Stimulated activated CD8-positive, alpha-beta memory T cell treated with anti-CD3 and anti-CD28 coated beads, Interleukin-7, amount 100 ng/mL, for 4 hours (primary cell): ENCODE data around the gene HIGD2B.
"Not testable (repeated sequence)": the region's sequence is repeated elsewhere in the genome, so short reads cannot be mapped to it uniquely, and the experiment has no call there.

ENCODE experiments used
- DNase-seq, 2 donors: peaks; one replicate each; pipeline ENCODE4 v3.0.0-alpha.2; 2020; ENCODE audit warnings: low read depth in 2 of 2

Gene HIGD2B

DNA sequence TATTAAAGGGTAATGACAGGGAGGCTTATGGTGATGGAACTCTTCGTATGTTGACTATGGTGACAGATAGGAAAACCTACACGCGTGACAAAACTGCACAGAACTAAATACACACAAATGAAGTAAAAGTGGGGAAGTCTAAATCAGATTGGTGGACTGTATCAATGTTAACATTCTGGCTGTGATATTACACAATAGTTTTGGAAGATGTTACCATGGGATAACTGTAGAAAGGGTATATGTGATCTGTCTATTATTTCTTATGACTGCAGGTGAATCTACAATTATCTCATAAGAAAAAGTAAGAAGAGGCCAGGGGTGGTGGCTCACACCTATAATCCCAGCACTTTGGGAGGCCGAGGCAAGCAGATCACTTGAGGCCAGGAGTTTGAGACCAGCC lies 9.1 kb downstream of the HIGD2B start:
- no peak for DNase-seq

DNA sequence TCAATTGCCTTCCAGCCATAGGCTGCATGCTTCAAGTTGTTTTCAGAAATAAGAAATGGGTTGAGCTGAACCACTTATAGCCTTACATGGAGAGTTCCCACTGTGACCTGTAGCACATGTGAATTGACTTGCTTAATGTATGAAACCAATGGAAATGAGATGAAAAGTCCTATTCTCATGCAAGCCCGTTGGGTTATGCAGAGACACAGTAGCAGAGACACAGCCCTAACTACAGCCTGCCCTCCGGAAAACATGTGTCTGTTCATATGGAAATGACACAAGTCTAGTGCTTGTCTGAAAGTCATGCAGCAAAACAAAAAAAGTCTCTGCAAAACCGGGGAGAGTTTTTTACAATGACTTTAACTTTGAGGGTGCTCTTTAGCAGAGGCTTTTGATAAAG lies 14.5 kb downstream of the HIGD2B start:
- DNase-seq = no peak

- DNase-seq = peak; percentile 31 to 35
These were observed 15.2 kb downstream of the HIGD2B start for GRCh38 chr15:72670656-72671352.

GRCh38 chr15:72669803-72670202 lies 16.2 kb downstream of the HIGD2B start:
- DNase-seq = not testable (repeated sequence)

DNA sequence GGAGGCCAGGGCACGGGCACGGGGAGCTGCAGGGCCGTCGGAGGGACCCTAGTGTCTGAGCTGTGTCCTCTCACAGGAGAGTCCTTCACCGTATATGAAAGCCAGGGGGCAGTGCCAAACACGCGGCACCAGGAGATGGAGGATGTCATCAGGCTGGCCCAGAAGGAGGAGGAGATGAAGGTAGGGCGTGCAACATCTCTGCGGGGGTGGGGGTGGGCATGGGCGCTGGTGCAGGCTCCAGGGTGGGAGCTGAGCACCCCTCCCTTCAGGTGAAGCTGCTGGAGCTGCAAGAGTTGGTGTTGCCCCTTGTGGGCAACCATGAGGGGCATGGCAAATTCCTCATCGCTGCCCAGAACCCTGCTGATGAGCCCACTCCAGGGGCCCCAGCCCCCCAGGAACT lies 20.3 kb downstream of the HIGD2B start:
- not testable (repeated sequence) for DNase-seq

DNA sequence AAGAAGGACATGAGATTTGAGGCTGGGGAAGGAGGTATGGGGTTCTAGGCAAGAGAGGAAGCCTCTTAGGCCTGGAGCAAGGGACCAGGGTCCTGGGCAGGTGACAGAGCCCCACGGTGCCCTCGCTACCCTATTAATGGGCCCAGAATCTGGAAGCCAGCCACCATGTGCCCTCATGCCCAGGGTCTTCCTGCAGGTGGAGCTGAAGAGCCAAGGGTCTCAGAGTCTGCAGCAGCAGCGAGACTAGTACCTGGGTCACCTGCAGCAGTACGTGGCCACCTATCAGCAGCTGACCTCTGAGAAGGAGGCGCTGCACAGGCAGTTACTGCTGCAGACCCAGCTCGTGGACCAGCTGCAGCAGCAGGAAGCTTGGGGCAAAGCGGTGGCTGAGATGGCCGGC lies 22.1 kb downstream of the HIGD2B start:
- not testable (repeated sequence) for DNase-seq

GRCh38 chr15:72661081-72661480 lies 24.9 kb downstream of the HIGD2B start:
- DNase-seq = not testable (repeated sequence)

- DNase-seq = not testable (repeated sequence)
These were observed 30.0 kb downstream of the HIGD2B start for GRCh38 chr15:72656014-72656413.

GRCh38 chr15:72654397-72654796 lies 31.6 kb downstream of the HIGD2B start, which contains the start of gene GOLGA6B:
Gene GOLGA6B, plus strand, starts transcription at chr15:72654697. Its CDS starts 41 bp downstream, at chr15:72654738.
- DNase-seq = not testable (repeated sequence)

DNA sequence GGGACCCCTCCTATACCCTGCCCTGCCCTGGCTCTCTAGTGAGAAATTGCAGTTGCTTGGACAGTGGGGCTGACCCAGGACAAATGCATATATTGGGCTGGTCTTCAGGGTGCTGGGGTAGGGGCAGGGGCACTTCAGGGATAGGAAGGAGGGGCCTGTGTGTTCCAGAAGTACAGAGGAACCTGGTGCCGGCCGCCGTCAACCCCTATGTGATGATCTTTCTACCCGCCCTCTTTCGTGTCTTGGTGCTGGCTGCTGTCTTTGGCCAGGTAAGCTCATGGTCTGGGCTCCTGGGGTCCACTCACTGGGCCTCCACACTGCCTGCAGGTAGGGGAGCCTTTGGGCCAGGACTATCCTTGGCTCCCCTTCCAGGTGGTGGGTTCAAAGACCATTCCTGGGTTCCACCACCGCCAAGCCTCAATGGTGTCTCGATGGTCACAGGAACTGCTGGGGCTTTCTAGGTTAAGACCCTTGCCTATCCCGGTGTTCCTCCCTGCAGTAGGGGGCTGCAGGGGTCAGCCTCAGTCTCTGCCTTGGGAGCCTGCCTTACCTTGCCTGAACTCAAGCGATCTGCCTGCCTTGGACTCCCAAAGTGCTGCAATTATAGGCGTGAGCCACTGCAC lies 37.2 kb downstream of the HIGD2B start:
- not testable (repeated sequence) for DNase-seq

DNA sequence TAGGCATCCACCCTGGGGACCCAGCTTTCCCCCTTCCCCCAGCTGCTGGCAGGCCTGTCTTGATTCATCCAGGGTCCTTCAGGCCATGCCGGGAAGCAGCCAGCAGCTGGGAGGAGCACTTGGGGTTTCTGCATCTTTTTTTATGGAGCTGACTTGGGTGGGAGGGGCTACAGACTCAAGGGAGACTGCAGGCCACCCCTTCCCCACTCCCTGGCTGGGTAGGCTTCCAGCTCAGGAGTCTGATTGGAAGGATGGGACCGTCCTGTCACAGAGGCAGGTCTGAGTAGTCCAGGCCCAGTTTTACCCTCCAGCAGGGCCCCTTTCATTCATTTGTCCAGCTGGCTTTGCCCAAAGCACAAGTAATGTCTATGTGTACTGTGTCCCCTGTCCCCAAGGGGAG lies 43.7 kb downstream of the HIGD2B start:
- not testable (repeated sequence) for DNase-seq

DNA sequence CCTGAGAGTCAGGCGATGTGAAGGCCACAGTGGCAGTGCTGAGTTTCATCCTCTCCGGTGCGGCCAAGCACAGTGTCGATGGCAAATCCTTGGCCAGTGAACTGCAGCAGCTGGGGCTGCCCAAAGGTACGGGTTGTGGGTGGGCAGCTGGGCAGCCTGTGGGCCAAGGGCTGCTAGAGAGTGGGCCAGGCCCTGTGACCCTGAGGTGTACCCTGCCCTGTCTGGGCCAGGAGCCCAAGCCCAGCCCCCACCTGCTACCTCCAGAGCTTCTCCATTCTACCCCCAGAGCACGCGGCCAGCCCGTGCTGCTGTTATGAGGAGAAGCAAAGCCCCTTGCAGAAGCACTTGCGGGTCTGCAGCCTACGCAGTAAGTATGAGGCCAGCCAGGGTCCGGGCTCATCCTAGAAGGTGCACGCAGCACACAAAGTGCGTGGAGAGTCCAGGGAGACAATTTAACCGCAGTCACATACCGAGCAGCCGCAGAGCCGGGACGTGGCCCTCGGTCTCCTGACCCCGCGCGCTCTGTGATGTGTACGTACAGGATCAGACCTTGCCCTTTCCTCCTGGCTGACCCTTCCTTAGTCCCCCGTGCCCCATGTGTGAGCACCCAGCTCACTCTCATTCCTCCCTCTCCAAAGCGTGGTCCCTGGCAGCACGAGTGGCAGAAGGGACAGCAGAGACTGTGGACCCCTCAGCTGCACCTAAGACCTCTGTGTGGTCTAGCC lies 46.1 kb downstream of the HIGD2B start:
- DNase-seq = not testable (repeated sequence)

DNA sequence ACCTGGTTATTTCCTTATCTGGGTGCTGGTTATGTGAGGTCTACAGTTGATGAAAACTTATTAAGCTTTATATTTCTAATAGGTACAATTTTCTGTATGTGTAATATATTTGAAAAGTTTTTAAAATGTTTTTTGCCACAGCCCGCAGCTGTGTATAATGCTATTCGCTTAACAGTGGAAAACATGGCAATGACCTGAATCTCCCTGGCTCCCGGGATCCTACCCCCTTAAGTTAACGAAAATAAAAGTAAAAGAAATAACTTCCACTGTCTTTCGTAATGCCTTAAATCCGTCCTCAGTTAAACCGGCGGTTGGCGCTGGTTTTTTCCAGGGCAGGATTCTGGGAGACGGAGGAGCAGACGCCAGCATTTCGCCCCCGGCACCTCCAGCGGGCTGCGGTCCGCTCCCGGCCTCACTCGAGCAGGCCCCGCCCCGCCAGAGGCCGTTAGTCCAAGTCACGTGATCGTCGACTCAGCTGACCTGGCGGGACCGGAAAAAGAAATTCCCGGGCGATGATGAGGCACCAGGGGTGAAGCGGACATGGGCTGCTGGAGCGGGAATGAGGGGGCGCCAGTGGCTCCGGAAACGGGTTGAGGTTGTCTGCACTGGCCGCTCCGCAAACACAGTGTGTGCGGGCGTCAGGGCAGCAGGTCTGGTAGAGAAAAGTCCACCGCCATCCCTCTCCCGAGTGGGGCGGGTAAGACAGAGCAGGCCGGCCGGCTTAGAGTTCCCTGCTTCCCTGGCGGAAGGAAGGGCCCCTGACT lies 49.3 kb downstream of the HIGD2B start:
- DNase-seq = peak; percentile 16 to 21

GRCh38 chr15:72629068-72629570 lies 56.9 kb downstream of the HIGD2B start:
- not testable (repeated sequence) for DNase-seq

DNA sequence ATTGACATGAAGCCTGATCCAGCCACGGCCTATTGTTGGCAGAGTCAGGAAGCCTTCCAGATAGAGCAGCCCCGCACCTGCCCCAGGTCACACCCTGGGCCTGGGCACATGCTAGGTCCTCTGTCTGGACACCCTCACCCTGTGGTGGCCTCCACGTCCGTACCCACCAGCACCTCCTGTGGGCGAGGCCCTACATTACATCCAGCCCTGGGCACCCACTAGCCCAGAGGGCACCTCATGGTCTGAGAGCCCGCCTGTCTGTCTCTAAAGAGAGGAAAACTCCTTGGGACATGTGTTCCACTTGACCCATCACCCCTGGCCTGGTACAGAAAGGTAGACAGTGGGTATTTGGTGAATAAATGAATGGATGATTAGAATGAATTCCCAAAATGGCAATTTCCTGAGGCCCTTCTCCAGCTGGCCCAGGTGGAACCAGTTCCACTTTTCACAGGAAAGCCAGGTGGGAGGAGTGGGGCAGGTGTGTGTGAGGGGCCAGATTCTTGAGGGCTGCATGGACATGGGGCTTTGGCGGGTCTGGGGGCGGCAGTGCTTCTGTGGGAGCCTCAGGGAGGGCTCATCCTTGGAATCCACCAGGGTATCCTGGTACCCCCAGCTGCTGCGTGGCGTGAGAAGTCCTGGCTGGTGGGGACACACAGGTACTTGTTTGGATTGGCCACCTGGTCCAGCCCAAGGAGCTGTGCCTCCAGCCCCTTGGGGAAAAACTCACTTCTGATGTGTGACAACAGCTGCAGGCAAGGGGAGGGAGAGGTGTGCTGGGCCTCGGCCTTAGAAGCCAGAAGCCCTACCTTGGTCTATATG lies 57.5 kb downstream of the HIGD2B start:
- not testable (repeated sequence) for DNase-seq

DNA sequence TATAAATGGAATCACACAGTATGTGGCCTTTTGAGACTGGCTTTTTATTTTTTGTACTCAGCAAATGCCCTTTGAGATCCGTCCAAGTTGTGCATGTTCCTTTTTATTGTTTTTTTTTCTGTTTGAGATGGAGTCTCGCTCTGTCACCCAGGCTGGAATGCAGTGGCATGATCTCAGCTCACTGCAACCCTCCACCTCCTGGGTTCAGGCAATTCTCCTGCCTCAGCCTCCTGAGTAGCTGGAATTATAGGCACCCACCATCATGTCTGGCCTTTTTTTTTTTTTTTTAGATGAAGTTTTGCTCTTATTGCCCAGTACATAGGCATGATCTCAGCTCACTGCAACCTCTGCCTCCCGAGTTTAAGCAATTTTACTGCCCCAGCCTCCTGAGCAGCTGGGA lies 59.8 kb downstream of the HIGD2B start:
- not testable (repeated sequence) for DNase-seq
